Activated B cell treated with CpG ODN at 0.5 μM for 24 hours (primary cell): ENCODE measurements around the gene RGCC. TPM values are rescaled to one million over a fixed set of nuclear protein-coding genes. Genes with fewer than 3 reads are reported as not detected.

Source experiments
- ATAC-seq: fragments of 200-7000 bp; cut with Tn5 transposase; one replicate; pipeline ENCODE4 v1.10.0; 2021; ENCODE audit warnings: low read depth, mild to moderate bottlenecking, moderate library complexity
- CTCF ChIA-PET: fragments of 350-600 bp; sonication (Branson Sonifier 250); formaldehyde crosslinking; loops from one replicate; lab custom pipeline; 2021; ENCODE audit warnings: antibody characterized with exemption; lab: Charles Lee
- POLR2A ChIA-PET: fragments of 350-600 bp; sonication (Branson Sonifier 250); formaldehyde crosslinking; loops from one replicate; lab custom pipeline; 2021; ENCODE audit warnings: antibody characterized with exemption; lab: Charles Lee
- DNase-seq: peaks from one replicate; pipeline ENCODE4 v3.0.0; 2022
- H3K27ac Mint-ChIP-seq: one replicate; pipeline ENCODE4 v1.8.0; 2020; ENCODE audit warnings: mixed read lengths
- H3K27me3 Mint-ChIP-seq: one replicate; pipeline ENCODE4 v1.8.0; 2021; ENCODE audit warnings: mixed read lengths
- H3K36me3 Mint-ChIP-seq: one replicate; pipeline ENCODE4 v1.8.0; 2021; ENCODE audit warnings: low read depth, mixed read lengths
- H3K4me1 Mint-ChIP-seq: one replicate; pipeline ENCODE4 v1.8.0; 2021; ENCODE audit warnings: mixed read lengths
- H3K4me3 Mint-ChIP-seq: one replicate; pipeline ENCODE4 v1.8.0; 2020; ENCODE audit warnings: mild to moderate bottlenecking, mixed read lengths
- H3K9me3 Mint-ChIP-seq: one replicate; pipeline ENCODE4 v1.8.0; 2020; ENCODE audit warnings: mixed read lengths
- CTCF ChIP-seq: fragments of 200-600 bp; IDR thresholded peaks from one replicate; pipeline ENCODE4 v1.8.0; 2022; ENCODE audit warnings: antibody characterized with exemption, mild to moderate bottlenecking
- intact Hi-C: fragments of 100-400 bp; cut with micrococcal nuclease; formaldehyde crosslinking; loops from one replicate; pipeline ENCODE4 v1.15.1; 2024
- total RNA-seq: library from RNA; stranded (reverse); gene quantifications from 2 replicates; pipeline ENCODE4 v1.2.3, GENCODE V29; 2022

Gene RGCC
- total RNA-seq, 1 donor from 2014 or later, result 2.4 TPM

- Mint-ChIP-seq H3K36me3 (no peaks in the 10 kb centered on the region), H3K4me3 (no peak overlapping the region), H3K27ac (no peak overlapping the region), H3K9me3 (no peaks in the 10 kb centered on the region), H3K4me1 (peaks cover 68% of the 10 kb centered on the region), H3K27me3 (peaks cover 23% of the 10 kb centered on the region)
- TF ChIP-seq CTCF, result no peak
- ATAC-seq, result no peak
- ChIA-PET POLR2A (interaction anchor here (0.6 kb wide), 1 partner anchor 806 kb away, joined by 3 read pairs; no protein-coding TSS in a partner anchor), CTCF (no interaction called here)
- no peak for DNase-seq
- intact Hi-C loops, result loop anchor here (10.0 kb wide), 1 partner anchor 267 kb away; the partner anchor contains the start of gene KBTBD7
Observed at GRCh38 chr13:41461527-41462139, 4.3 kb downstream of the RGCC start.

GRCh38 chr13:41462427-41462826 is 5.1 kb downstream of the RGCC start:
- no peak for TF ChIP-seq CTCF
- H3K9me3 Mint-ChIP-seq, result no peaks in the 10 kb centered on the region
- no peak overlapping the region for H3K4me3 Mint-ChIP-seq
- intact Hi-C loops, result loop anchor here (10.0 kb wide), 1 partner anchor 268 kb away; the partner anchor contains the start of gene KBTBD7
- ChIA-PET POLR2A (interaction anchor here (0.6 to 1.2 kb wide), 2 partner anchors 30 to 807 kb away, joined by 3 read pairs; no protein-coding TSS in a partner anchor), CTCF (no interaction called here)
- peaks cover 19% of the 10 kb centered on the region for H3K27me3 Mint-ChIP-seq
- H3K4me1 Mint-ChIP-seq, result peaks cover 67% of the 10 kb centered on the region
- ATAC-seq (no peak), DNase-seq (no peak)
- H3K27ac Mint-ChIP-seq, result no peak overlapping the region
- H3K36me3 Mint-ChIP-seq, result no peaks in the 10 kb centered on the region

- peak overlapping the region; percentile 86 for H3K27ac Mint-ChIP-seq
- peak overlapping the region; percentile 50 for H3K4me3 Mint-ChIP-seq
- DNase-seq, result no peak
- POLR2A ChIA-PET, result interaction anchor here (0.8 to 2.3 kb wide), 2 partner anchors 28 to 32 kb away, joined by 3 to 13 read pairs; no protein-coding TSS in a partner anchor
- peaks cover 61% of the 10 kb centered on the region for H3K4me1 Mint-ChIP-seq
- TF ChIP-seq CTCF, result no peak
- CTCF ChIA-PET, result no interaction called here
- ATAC-seq, result peak; percentile 45
- H3K36me3 Mint-ChIP-seq, result peaks cover 3% of the 10 kb centered on the region
- intact Hi-C loops, result loop anchor here (2.0 to 10.0 kb wide), 4 partner anchors 29 to 269 kb away; partner anchors contain the start of genes KBTBD7 and NAA16
- no peaks in the 10 kb centered on the region for H3K9me3 Mint-ChIP-seq
- H3K27me3 Mint-ChIP-seq, result peaks cover 13% of the 10 kb centered on the region
Observed at GRCh38 chr13:41463838-41464602, 6.7 kb downstream of the RGCC start.

DNA sequence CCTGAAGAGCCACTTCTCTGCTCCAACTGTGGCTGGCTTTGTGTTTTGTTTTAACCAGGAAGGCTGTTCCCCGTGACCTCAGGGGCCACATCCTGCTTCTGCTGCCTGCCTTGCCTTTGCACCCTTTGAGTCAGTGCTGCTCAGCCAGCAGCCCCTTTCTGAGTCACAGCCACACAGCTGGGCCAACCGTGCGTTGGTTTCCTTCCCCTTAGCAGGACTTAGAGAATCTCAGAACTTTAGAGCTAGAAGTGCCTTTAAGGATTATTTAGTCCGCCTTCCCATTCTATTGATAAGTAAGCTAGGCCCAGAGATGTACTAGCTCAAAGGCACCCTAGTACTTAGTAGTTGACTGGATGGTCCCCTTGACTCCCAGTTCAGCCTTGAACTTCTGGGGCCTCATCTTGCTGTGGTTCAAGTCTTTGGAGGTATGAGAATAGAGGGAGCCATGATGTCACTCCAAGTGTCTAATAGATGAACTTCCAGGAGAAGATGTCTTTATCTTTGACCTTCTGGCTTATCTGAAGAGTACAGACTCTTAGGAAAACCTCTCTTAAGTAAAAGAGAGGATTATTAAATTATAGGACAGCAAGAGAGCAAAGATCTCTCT is 8.0 kb downstream of the RGCC start:
- peak; percentile 57 for DNase-seq
- CTCF ChIA-PET, result no interaction called here
- TF ChIP-seq CTCF, result no peak
- Mint-ChIP-seq H3K36me3 (peaks cover 3% of the 10 kb centered on the region), H3K9me3 (no peaks in the 10 kb centered on the region), H3K27ac (peak overlapping the region; percentile 86), H3K4me3 (peak overlapping the region; percentile 47), H3K27me3 (peaks cover 3% of the 10 kb centered on the region), H3K4me1 (peaks cover 56% of the 10 kb centered on the region)
- intact Hi-C loops, result loop anchor here (1.0 to 10.0 kb wide), 6 partner anchors 8 to 807 kb away; partner anchors contain the start of genes AKAP11, KBTBD7, NAA16 and RGCC
- peak; percentile 92 for ATAC-seq
- POLR2A ChIA-PET, result interaction anchor here (2.3 kb wide), 1 partner anchor 27 kb away, joined by 13 read pairs; no protein-coding TSS in a partner anchor
